ENCODE measurements around the gene GDI1. TPM values are rescaled to one million over a fixed set of nuclear protein-coding genes. Genes with fewer than 3 reads are reported as not detected.
A peak's percentile ranks its signal among the peaks of the same experiment; 100 is the strongest.

GDI1 gene
- total and polyA plus RNA-seq, 9 of the 15 experiments (the other 6 are each of a cell fraction or from before 2014, with no cell fraction given), result 0.97 to 82.6 (median 37.5) TPM

DNA sequence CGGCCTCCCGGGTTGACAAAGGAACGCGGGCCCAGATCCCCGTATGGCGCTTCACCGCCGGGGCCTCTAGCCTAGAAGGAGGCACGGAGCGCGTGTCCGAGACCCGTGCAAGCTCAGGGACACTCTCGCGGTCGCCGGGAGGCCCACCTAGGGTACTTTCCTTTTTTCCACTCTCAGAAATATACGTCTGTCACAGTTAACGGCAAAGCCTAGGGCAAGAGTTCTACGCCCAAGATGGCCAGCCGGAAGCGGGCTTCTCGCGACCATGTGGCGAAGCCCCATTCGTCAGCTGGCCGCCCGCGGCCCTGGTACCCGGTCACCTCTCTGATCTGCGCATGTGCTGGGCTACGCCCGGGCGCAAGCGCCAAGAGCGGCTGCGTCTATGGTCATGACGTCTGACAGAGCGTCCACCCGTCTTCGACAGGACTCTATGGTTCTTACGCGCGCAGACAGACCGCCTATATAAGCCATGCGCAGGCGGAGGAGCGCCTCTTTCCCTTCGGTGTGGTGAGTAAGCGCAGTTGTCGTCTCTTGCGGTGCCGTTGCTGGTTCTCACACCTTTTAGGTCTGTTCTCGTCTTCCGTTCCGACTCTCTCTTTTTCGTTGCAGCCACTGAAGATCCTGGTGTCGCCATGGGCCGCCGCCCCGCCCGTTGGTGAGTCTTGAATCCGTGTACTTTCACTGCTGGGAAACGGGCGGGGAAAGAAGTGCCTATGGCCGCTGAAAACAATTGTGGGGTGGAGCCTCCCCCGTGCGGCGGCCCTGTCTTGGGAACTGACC, 38.9 kb upstream of the GDI1 start, which contains the start of gene RPL10 (continued):
- TF ChIP-seq, protein P1, sequence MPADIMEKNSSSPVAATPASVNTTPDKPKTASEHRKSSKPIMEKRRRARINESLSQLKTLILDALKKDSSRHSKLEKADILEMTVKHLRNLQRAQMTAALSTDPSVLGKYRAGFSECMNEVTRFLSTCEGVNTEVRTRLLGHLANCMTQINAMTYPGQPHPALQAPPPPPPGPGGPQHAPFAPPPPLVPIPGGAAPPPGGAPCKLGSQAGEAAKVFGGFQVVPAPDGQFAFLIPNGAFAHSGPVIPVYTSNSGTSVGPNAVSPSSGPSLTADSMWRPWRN (IDR thresholded peaks at IDR 0.05; ENCODE audit: low read depth), result no peak
- no peak for TF ChIP-seq FUS (optimal IDR thresholded peaks at IDR 0.05; ENCODE audit: low read depth, low read length)
- TF ChIP-seq ETV6 (IDR thresholded peaks at IDR 0.05; ENCODE audit: borderline replicate concordance in 1 of 2, low read depth in 2 of 2, low read length in 1 of 2), result no peak
- TF ChIP-seq ETV6 (CRISPR knock-in tag; IDR thresholded peaks at IDR 0.05; ENCODE audit: borderline replicate concordance), result 0 out of 2 replicates have a peak, but pooled peaks have one; percentile 41
- TF ChIP-seq, protein P2, sequence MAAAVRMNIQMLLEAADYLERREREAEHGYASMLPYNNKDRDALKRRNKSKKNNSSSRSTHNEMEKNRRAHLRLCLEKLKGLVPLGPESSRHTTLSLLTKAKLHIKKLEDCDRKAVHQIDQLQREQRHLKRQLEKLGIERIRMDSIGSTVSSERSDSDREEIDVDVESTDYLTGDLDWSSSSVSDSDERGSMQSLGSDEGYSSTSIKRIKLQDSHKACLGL (CRISPR knock-in tag; IDR thresholded peaks at IDR 0.05; ENCODE audit: borderline replicate concordance, poor library complexity, severe bottlenecking), result no peak
- no peak for TF ChIP-seq CCNT2 (IDR thresholded peaks at IDR 0.05; ENCODE audit: borderline replicate concordance, extremely low read depth, insufficient read length, low read depth, low read length)
- 0 out of 2 replicates have a peak, but pooled peaks have one; percentile 48 for TF ChIP-seq TCF7 (IDR thresholded peaks at IDR 0.05; ENCODE audit: borderline replicate concordance)
- TF ChIP-seq, protein P3, sequence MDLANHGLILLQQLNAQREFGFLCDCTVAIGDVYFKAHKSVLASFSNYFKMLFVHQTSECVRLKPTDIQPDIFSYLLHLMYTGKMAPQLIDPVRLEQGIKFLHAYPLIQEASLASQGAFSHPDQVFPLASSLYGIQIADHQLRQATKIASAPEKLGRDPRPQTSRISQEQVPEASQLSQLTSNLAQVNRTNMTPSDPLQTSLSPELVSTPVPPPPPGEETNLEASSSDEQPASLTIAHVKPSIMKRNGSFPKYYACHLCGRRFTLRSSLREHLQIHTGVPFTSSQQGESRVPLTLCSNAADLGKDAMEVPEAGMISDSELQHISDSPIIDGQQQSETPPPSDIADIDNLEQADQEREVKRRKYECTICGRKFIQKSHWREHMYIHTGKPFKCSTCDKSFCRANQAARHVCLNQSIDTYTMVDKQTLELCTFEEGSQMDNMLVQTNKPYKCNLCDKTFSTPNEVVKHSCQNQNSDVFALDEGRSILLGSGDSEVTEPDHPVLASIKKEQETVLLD (IDR thresholded peaks at IDR 0.05), result peak; percentile 95
- TF ChIP-seq, protein P4, sequence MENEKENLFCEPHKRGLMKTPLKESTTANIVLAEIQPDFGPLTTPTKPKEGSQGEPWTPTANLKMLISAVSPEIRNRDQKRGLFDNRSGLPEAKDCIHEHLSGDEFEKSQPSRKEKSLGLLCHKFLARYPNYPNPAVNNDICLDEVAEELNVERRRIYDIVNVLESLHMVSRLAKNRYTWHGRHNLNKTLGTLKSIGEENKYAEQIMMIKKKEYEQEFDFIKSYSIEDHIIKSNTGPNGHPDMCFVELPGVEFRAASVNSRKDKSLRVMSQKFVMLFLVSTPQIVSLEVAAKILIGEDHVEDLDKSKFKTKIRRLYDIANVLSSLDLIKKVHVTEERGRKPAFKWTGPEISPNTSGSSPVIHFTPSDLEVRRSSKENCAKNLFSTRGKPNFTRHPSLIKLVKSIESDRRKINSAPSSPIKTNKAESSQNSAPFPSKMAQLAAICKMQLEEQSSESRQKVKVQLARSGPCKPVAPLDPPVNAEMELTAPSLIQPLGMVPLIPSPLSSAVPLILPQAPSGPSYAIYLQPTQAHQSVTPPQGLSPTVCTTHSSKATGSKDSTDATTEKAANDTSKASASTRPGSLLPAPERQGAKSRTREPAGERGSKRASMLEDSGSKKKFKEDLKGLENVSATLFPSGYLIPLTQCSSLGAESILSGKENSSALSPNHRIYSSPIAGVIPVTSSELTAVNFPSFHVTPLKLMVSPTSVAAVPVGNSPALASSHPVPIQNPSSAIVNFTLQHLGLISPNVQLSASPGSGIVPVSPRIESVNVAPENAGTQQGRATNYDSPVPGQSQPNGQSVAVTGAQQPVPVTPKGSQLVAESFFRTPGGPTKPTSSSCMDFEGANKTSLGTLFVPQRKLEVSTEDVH (IDR thresholded peaks at IDR 0.05; ENCODE audit: low read depth, partially characterized antibody), result no peak
- TF ChIP-seq SAFB (IDR thresholded peaks at IDR 0.05; ENCODE audit: borderline replicate concordance, low read depth, low read length), result no peak
- no peak for TF ChIP-seq ERF (CRISPR knock-in tag; IDR thresholded peaks at IDR 0.05)
- no peak for TF ChIP-seq HDAC3 (IDR thresholded peaks at IDR 0.05; ENCODE audit: borderline replicate concordance, partially characterized antibody)
